Measurements from ENCODE around the gene TMOD4.
A peak's percentile ranks its signal among the peaks of the same experiment; 100 is the strongest.

Gene TMOD4

GRCh38 chr1:151165738-151166504 lies 9.9 kb downstream of the TMOD4 start, which contains the start of the genes LYSMD1 and SCNM1:
TSS of gene LYSMD1 (minus strand) at chr1:151165902. CDS start at chr1:151165258, 644 bp downstream.
TSS of gene SCNM1 (plus strand) at chr1:151166144. CDS start at chr1:151166153, 9 bp downstream.
- Mint-ChIP-seq H3K36me3 (ENCODE audit: low read depth) (peaks cover 31% of the 10 kb centered on the region), H3K9me3 (no peaks in the 10 kb centered on the region), H3K4me3 (peak within 1 kb of the TSS; percentile 99), H3K4me1 (peaks cover 45% of the 10 kb centered on the region), H3K27me3 (ENCODE audit: low read depth, poor library complexity) (peaks cover 2% of the 10 kb centered on the region), H3K27ac (peak within 1 kb of the TSS; percentile 99)
- no peak for TF ChIP-seq CTCF (IDR thresholded peaks at IDR 0.05)
- DNase-seq: peak; percentile 87

- no peak for TF ChIP-seq CTCF (IDR thresholded peaks at IDR 0.05)
- Mint-ChIP-seq H3K9me3 (no peaks in the 10 kb centered on the region), H3K36me3 (ENCODE audit: low read depth) (peaks cover 37% of the 10 kb centered on the region), H3K27ac (peak overlapping the region; percentile 99), H3K4me1 (peaks cover 45% of the 10 kb centered on the region), H3K4me3 (peak overlapping the region; percentile 99), H3K27me3 (ENCODE audit: low read depth, poor library complexity) (peaks cover 2% of the 10 kb centered on the region)
- peak; percentile 57 for DNase-seq
These were observed 10.5 kb downstream of the TMOD4 start for GRCh38 chr1:151165281-151165737.

GRCh38 chr1:151164732-151165280 lies 11.0 kb downstream of the TMOD4 start:
- DNase-seq: no peak

GRCh38 chr1:151159373-151159772 lies 16.4 kb downstream of the TMOD4 start:
- Mint-ChIP-seq H3K36me3 (ENCODE audit: low read depth) (peaks cover 31% of the 10 kb centered on the region), H3K27ac (no peak overlapping the region), H3K4me3 (no peak overlapping the region), H3K4me1 (peaks cover 20% of the 10 kb centered on the region), H3K27me3 (ENCODE audit: low read depth, poor library complexity) (no peaks in the 10 kb centered on the region), H3K9me3 (no peaks in the 10 kb centered on the region)
- TF ChIP-seq CTCF (IDR thresholded peaks at IDR 0.05): no peak
- DNase-seq: no peak

More at GRCh38 chr1:151164732-151165280, 11.0 kb downstream of the TMOD4 start:
- H3K4me3 Mint-ChIP-seq: peak overlapping the region; percentile 99
- H3K27me3 Mint-ChIP-seq (ENCODE audit: low read depth, poor library complexity): peaks cover 2% of the 10 kb centered on the region
- H3K27ac Mint-ChIP-seq: peak overlapping the region; percentile 99
- H3K9me3 Mint-ChIP-seq: no peaks in the 10 kb centered on the region
- H3K36me3 Mint-ChIP-seq (ENCODE audit: low read depth): peaks cover 40% of the 10 kb centered on the region
- no peak for TF ChIP-seq CTCF (IDR thresholded peaks at IDR 0.05)
- H3K4me1 Mint-ChIP-seq: peaks cover 44% of the 10 kb centered on the region

- Mint-ChIP-seq H3K9me3 (no peaks in the 10 kb centered on the region), H3K4me3 (no peak overlapping the region), H3K4me1 (peaks cover 14% of the 10 kb centered on the region), H3K27ac (no peak overlapping the region), H3K27me3 (ENCODE audit: low read depth, poor library complexity) (no peaks in the 10 kb centered on the region), H3K36me3 (ENCODE audit: low read depth) (peaks cover 31% of the 10 kb centered on the region)
- TF ChIP-seq CTCF (IDR thresholded peaks at IDR 0.05): no peak
- no peak for DNase-seq
These were observed 17.0 kb downstream of the TMOD4 start for GRCh38 chr1:151158751-151159251.

Data from nephron progenitor cell (in vitro differentiated cells).